Measurements from ENCODE around the gene DEF6.
A peak's percentile ranks its signal among the peaks of the same experiment; 100 is the strongest.

The DEF6 gene

GRCh38 chr6:35342258-35343091, 44.9 kb downstream of the DEF6 start, which contains the start of gene PPARD:
Gene PPARD (plus strand): TSS chr6:35342558. CDS start chr6:35411088, 68,530 bp downstream.
- peak within 1 kb of the TSS; percentile 20 for H3K27ac ChIP-seq
- TF ChIP-seq, protein P1, sequence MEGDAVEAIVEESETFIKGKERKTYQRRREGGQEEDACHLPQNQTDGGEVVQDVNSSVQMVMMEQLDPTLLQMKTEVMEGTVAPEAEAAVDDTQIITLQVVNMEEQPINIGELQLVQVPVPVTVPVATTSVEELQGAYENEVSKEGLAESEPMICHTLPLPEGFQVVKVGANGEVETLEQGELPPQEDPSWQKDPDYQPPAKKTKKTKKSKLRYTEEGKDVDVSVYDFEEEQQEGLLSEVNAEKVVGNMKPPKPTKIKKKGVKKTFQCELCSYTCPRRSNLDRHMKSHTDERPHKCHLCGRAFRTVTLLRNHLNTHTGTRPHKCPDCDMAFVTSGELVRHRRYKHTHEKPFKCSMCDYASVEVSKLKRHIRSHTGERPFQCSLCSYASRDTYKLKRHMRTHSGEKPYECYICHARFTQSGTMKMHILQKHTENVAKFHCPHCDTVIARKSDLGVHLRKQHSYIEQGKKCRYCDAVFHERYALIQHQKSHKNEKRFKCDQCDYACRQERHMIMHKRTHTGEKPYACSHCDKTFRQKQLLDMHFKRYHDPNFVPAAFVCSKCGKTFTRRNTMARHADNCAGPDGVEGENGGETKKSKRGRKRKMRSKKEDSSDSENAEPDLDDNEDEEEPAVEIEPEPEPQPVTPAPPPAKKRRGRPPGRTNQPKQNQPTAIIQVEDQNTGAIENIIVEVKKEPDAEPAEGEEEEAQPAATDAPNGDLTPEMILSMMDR (IDR thresholded peaks at IDR 0.05; ENCODE audit: low read depth, low read length): peak; percentile 94

GRCh38 chr6:35343092-35343834, 45.6 kb downstream of the DEF6 start:
- H3K27ac ChIP-seq: no peak overlapping the region
- H3K4me3 ChIP-seq (ENCODE audit: low read depth, low read length): peak overlapping the region; percentile 64
- no peaks in the 10 kb centered on the region for H3K9me3 ChIP-seq (ENCODE audit: severe bottlenecking)
- TF ChIP-seq, protein P1 (IDR thresholded peaks at IDR 0.05; ENCODE audit: low read depth, low read length): no peak
- H3K36me3 ChIP-seq: peaks cover 19% of the 10 kb centered on the region
- no peak for DNase-seq
- H3K27me3 ChIP-seq (ENCODE audit: insufficient read depth, low read depth, severe bottlenecking): no peaks in the 10 kb centered on the region

More at GRCh38 chr6:35342258-35343091, 44.9 kb downstream of the DEF6 start, which contains the start of gene PPARD:
- Histone ChIP-seq H3K9me3 (ENCODE audit: severe bottlenecking) (no peaks in the 10 kb centered on the region), H3K4me3 (ENCODE audit: low read depth, low read length) (peak within 1 kb of the TSS; percentile 64), H3K27me3 (ENCODE audit: insufficient read depth, low read depth, severe bottlenecking) (no peaks in the 10 kb centered on the region), H3K36me3 (peaks cover 15% of the 10 kb centered on the region)
- peak; percentile 100 for DNase-seq

DNA sequence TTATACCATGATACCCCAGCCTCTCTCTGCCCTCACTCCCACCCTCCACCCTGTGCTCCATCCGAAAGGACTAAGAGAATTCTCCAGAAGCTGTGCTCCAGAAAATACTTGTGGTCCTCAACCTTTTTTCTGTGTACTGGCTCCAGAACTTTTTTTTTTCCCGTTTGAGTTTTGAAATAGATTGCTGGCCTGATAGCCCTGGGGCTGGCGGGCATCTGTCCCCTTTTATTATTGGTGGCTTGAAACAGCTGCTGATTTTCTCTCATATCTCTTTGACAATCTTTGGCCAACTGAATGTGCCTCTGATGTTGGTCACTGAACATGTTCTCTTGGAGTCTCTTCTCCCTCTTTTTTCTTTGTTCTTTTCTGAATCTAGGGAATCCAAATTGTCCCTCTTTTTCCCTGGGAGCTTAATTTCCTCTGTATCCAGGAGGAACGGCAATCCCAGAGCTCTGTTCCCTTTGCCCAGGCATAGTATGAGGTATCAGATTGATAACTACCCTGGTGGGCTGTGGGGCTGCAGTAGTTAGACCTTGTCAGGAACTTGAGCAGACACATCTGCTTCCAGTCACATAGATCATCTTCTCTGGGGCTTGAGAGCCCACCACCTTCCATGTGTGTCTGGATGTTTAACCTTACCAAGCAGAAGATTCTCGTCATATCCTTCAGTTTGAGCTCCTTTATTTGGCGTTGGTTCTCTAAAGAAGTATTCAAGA, 46.4 kb downstream of the DEF6 start:
- Histone ChIP-seq H3K27ac (no peak overlapping the region), H3K27me3 (ENCODE audit: insufficient read depth, low read depth, severe bottlenecking) (no peaks in the 10 kb centered on the region), H3K9me3 (ENCODE audit: severe bottlenecking) (no peaks in the 10 kb centered on the region), H3K4me3 (ENCODE audit: low read depth, low read length) (no peak overlapping the region), H3K36me3 (peaks cover 22% of the 10 kb centered on the region)
- TF ChIP-seq, protein P1 (IDR thresholded peaks at IDR 0.05; ENCODE audit: low read depth, low read length): no peak
- no peak for DNase-seq

- H3K27me3 ChIP-seq (ENCODE audit: insufficient read depth, low read depth, severe bottlenecking): no peaks in the 10 kb centered on the region
- no peak overlapping the region for H3K4me3 ChIP-seq (ENCODE audit: low read depth, low read length)
- no peak for DNase-seq
- peaks cover 6% of the 10 kb centered on the region for H3K9me3 ChIP-seq (ENCODE audit: severe bottlenecking)
- no peak overlapping the region for H3K27ac ChIP-seq
- TF ChIP-seq, protein P1 (IDR thresholded peaks at IDR 0.05; ENCODE audit: low read depth, low read length): no peak
- peaks cover 60% of the 10 kb centered on the region for H3K36me3 ChIP-seq
These were observed 53.8 kb downstream of the DEF6 start for GRCh38 chr6:35351422-35351821.

- H3K36me3 ChIP-seq: peaks cover 56% of the 10 kb centered on the region
These were observed 55.1 kb downstream of the DEF6 start for GRCh38 chr6:35352735-35353134.

More at GRCh38 chr6:35352735-35353134, 55.1 kb downstream of the DEF6 start:
- peaks cover 6% of the 10 kb centered on the region for H3K9me3 ChIP-seq (ENCODE audit: severe bottlenecking)
- H3K4me3 ChIP-seq (ENCODE audit: low read depth, low read length): no peak overlapping the region
- no peak for DNase-seq
- no peak overlapping the region for H3K27ac ChIP-seq
- no peaks in the 10 kb centered on the region for H3K27me3 ChIP-seq (ENCODE audit: insufficient read depth, low read depth, severe bottlenecking)
- TF ChIP-seq, protein P1 (IDR thresholded peaks at IDR 0.05; ENCODE audit: low read depth, low read length): no peak
